Neural progenitor cell (in vitro differentiated cells): Measurements from ENCODE around the gene HSPA12A. TPM values are rescaled to one million over a fixed set of nuclear protein-coding genes. Genes with fewer than 3 reads are reported as not detected.

Experiments used
- DNase-seq: peaks from one replicate; pipeline ENCODE4 v3.0.0-alpha.2; 2016; ENCODE audit warnings: low spot score
- H2AFZ ChIP-seq: fragments of 200-600 bp; sonication (generic); replicated peaks from 2 replicates; pipeline ENCODE4 v1.6.1; 2016; ENCODE audit warnings: antibody characterized with exemption
- H3F3A ChIP-seq: fragments of 200-600 bp; sonication (generic); 2 replicates; pipeline ENCODE4 v1.6.1; 2016; ENCODE audit warnings: antibody characterized with exemption, low read depth
- H3K27ac ChIP-seq: fragments of 200-600 bp; sonication (generic); 2 replicates; pipeline ENCODE4 v1.5.1; 2016; ENCODE audit warnings: mild to moderate bottlenecking
- H3K27me3 ChIP-seq: fragments of 200-600 bp; sonication (generic); 2 replicates; pipeline ENCODE4 v1.6.1; 2016; ENCODE audit warnings: mild to moderate bottlenecking, moderate library complexity
- H3K36me3 ChIP-seq: fragments of 200-600 bp; sonication (generic); 2 replicates; pipeline ENCODE4 v1.5.1; 2016
- H3K4me1 ChIP-seq: fragments of 200-600 bp; sonication (generic); 2 replicates; pipeline ENCODE4 v1.6.1; 2016; ENCODE audit warnings: mixed run types
- H3K4me2 ChIP-seq: fragments of 200-600 bp; sonication (generic); 2 replicates; pipeline ENCODE4 v1.6.1; 2016
- H3K4me3 ChIP-seq: fragments of 200-600 bp; sonication (generic); 2 replicates; pipeline ENCODE4 v1.5.1; 2016
- H3K79me2 ChIP-seq: fragments of 200-600 bp; sonication (generic); 2 replicates; pipeline ENCODE4 v1.6.1; 2016; ENCODE audit warnings: low read depth
- H3K9ac ChIP-seq: fragments of 200-600 bp; sonication (generic); 2 replicates; pipeline ENCODE4 v1.6.1; 2016
- H3K9me3 ChIP-seq: fragments of 200-600 bp; sonication (generic); 2 replicates; pipeline ENCODE4 v1.5.1; 2016; ENCODE audit warnings: low read depth
- H4K20me1 ChIP-seq: fragments of 200-600 bp; sonication (generic); 2 replicates; pipeline ENCODE4 v1.6.1; 2016; ENCODE audit warnings: low read depth
- H3K27ac Mint-ChIP-seq: 3 replicates; pipeline ENCODE4 v1.8.0; 2021; ENCODE audit warnings: mixed read lengths
- H3K27me3 Mint-ChIP-seq: 2 replicates; pipeline ENCODE4 v1.8.0; 2022; ENCODE audit warnings: low read depth, mild to moderate bottlenecking, inconsistent platforms, moderate library complexity, mixed read lengths; ENCODE audit not compliant: insufficient read depth
- H3K36me3 Mint-ChIP-seq: 3 replicates; pipeline ENCODE4 v1.8.0; 2021; ENCODE audit warnings: mixed read lengths
- H3K4me1 Mint-ChIP-seq: 3 replicates; pipeline ENCODE4 v1.8.0; 2021; ENCODE audit warnings: mixed read lengths
- H3K4me3 Mint-ChIP-seq: 3 replicates; pipeline ENCODE4 v1.8.0; 2021; ENCODE audit warnings: mild to moderate bottlenecking, moderate library complexity, mixed read lengths
- H3K9me3 Mint-ChIP-seq: 3 replicates; pipeline ENCODE4 v1.8.0; 2020; ENCODE audit warnings: mixed read lengths
- EZH2 ChIP-seq: fragments of 200-600 bp; sonication (generic); IDR thresholded peaks from 2 replicates; pipeline ENCODE4 v1.6.1; 2017; ENCODE audit warnings: antibody characterized with exemption, mild to moderate bottlenecking, moderate library complexity
- EZH2phosphoT487 ChIP-seq: fragments of 200-600 bp; sonication (generic); IDR thresholded peaks from 2 replicates; pipeline ENCODE4 v1.6.1; 2017; ENCODE audit warnings: antibody characterized with exemption
- total RNA-seq: library from RNA; depleted of rRNA; stranded (reverse); fragments of >200 nt; gene quantifications from 2 replicates; pipeline ENCODE4 v1.2.3, GENCODE V29; 2015; ENCODE audit warnings: low replicate concordance
- TF ChIP-seq, protein P1 (sequence below): fragments of 200-600 bp; sonication (generic); IDR thresholded peaks from 2 replicates; pipeline ENCODE4 v1.5.1; 2017; ENCODE audit warnings: antibody characterized with exemption, mild to moderate bottlenecking

HSPA12A gene
- total RNA-seq, 1 donor from 2014 or later = 5.6 TPM

DNA sequence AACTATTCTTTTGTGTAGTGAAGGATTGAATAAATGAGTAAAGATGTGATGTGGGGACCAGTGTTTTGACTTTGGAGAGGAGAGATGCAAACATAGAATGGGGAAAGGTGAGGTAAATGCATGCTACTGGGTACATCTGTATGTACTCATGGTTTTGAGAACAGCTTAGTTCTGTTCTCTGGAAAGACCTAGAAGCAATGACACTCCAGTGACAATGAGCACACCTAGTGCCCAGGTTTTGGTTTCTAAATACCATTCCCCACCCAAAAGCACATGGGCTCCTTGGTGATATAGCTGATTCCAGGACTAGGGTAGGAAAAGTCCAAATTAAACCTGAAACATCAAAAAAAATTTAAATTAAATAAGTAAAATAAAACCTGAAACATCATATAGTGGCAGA, 22.6 kb upstream of the HSPA12A start:
- Histone ChIP-seq H3K4me1 (peaks cover 3% of the 10 kb centered on the region), H3K9ac (no peak overlapping the region), H3K27me3 (no peaks in the 10 kb centered on the region), H2AFZ (no peak overlapping the region), H3K9me3 (peaks cover 7% of the 10 kb centered on the region), H3K4me2 (no peak overlapping the region), H3K27ac (no peak overlapping the region), H3K4me3 (no peak overlapping the region), H4K20me1 (no peaks in the 10 kb centered on the region), H3F3A (no peaks in the 10 kb centered on the region), H3K79me2 (no peaks in the 10 kb centered on the region), H3K36me3 (no peaks in the 10 kb centered on the region)
- H3K4me3 Mint-ChIP-seq = no peak overlapping the region
- peaks cover 9% of the 10 kb centered on the region for H3K9me3 Mint-ChIP-seq
- TF ChIP-seq EZH2phosphoT487 (no peak), EZH2 (no peak)
- TF ChIP-seq, protein P1, sequence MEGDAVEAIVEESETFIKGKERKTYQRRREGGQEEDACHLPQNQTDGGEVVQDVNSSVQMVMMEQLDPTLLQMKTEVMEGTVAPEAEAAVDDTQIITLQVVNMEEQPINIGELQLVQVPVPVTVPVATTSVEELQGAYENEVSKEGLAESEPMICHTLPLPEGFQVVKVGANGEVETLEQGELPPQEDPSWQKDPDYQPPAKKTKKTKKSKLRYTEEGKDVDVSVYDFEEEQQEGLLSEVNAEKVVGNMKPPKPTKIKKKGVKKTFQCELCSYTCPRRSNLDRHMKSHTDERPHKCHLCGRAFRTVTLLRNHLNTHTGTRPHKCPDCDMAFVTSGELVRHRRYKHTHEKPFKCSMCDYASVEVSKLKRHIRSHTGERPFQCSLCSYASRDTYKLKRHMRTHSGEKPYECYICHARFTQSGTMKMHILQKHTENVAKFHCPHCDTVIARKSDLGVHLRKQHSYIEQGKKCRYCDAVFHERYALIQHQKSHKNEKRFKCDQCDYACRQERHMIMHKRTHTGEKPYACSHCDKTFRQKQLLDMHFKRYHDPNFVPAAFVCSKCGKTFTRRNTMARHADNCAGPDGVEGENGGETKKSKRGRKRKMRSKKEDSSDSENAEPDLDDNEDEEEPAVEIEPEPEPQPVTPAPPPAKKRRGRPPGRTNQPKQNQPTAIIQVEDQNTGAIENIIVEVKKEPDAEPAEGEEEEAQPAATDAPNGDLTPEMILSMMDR = no peak
- peaks cover 13% of the 10 kb centered on the region for H3K4me1 Mint-ChIP-seq
- no peaks in the 10 kb centered on the region for H3K36me3 Mint-ChIP-seq
- DNase-seq = no peak
- H3K27me3 Mint-ChIP-seq = peaks cover 12% of the 10 kb centered on the region
- H3K27ac Mint-ChIP-seq = no peak overlapping the region

DNA sequence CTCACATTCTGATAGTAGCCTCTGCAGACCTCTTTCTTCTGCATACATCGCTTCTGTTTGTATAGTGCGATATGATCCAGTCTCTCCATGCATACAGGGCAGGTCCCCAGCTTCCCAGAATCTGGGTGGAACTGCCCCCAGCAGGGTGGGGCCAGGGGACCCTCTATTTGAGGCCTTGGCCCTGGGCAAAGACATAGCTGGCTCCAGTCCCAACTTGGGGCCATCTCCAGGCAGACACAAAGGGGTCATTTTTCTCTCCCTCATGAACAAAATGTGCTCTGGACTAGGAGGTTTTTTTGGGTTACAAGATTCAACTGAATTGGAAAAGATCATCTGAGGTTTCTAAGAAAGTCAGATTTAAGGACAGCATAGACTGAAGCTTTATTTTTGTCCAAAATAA, 21.1 kb upstream of the HSPA12A start:
- Histone ChIP-seq H3K27ac (no peak overlapping the region), H3K9me3 (peaks cover 7% of the 10 kb centered on the region), H4K20me1 (no peaks in the 10 kb centered on the region), H3K79me2 (no peaks in the 10 kb centered on the region), H3K36me3 (no peaks in the 10 kb centered on the region), H3K4me2 (no peak overlapping the region), H2AFZ (no peak overlapping the region), H3K27me3 (no peaks in the 10 kb centered on the region), H3K4me1 (peaks cover 3% of the 10 kb centered on the region), H3K4me3 (no peak overlapping the region), H3K9ac (no peak overlapping the region), H3F3A (no peaks in the 10 kb centered on the region)
- peaks cover 9% of the 10 kb centered on the region for H3K9me3 Mint-ChIP-seq
- TF ChIP-seq EZH2phosphoT487 (no peak), EZH2 (no peak)
- TF ChIP-seq, protein P1 = no peak
- H3K36me3 Mint-ChIP-seq = no peaks in the 10 kb centered on the region
- peaks cover 12% of the 10 kb centered on the region for H3K27me3 Mint-ChIP-seq
- peaks cover 6% of the 10 kb centered on the region for H3K4me1 Mint-ChIP-seq
- no peak overlapping the region for H3K27ac Mint-ChIP-seq
- no peak for DNase-seq
- no peak overlapping the region for H3K4me3 Mint-ChIP-seq

DNA sequence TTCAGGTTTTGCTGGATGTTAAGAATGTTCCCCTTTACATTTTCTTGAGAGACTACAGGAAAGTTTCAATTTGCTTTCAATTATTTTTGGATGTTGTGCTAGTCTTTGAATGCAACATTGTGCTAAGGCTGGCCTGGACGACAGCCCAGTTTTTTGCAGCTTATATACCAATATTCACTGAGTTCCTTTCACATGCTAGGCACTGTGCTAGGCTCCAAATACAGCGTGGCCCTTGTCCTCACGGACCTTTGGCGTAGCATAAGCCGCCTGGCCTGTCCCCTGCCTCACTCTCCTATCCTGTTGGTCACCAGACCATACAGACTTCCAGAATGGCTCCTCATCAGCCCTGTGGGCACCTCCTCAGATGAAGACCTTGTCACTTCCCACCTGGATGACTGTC, 19.5 kb upstream of the HSPA12A start:
- peaks cover 12% of the 10 kb centered on the region for H3K27me3 Mint-ChIP-seq
- H3F3A ChIP-seq = no peaks in the 10 kb centered on the region

More for the DNA sequence above, 19.5 kb upstream of the HSPA12A start:
- Histone ChIP-seq H3K9ac (no peak overlapping the region), H2AFZ (no peak overlapping the region), H3K27ac (no peak overlapping the region), H3K79me2 (no peaks in the 10 kb centered on the region), H4K20me1 (no peaks in the 10 kb centered on the region), H3K4me3 (no peak overlapping the region), H3K36me3 (no peaks in the 10 kb centered on the region), H3K4me2 (no peak overlapping the region), H3K27me3 (no peaks in the 10 kb centered on the region), H3K9me3 (peaks cover 7% of the 10 kb centered on the region), H3K4me1 (no peaks in the 10 kb centered on the region)
- H3K27ac Mint-ChIP-seq = no peak overlapping the region
- peaks cover 9% of the 10 kb centered on the region for H3K9me3 Mint-ChIP-seq
- H3K36me3 Mint-ChIP-seq = no peaks in the 10 kb centered on the region
- no peak for DNase-seq
- TF ChIP-seq, protein P1 = no peak
- no peak for TF ChIP-seq EZH2phosphoT487
- no peak for TF ChIP-seq EZH2
- H3K4me1 Mint-ChIP-seq = no peaks in the 10 kb centered on the region
- H3K4me3 Mint-ChIP-seq = no peak overlapping the region
